ENCODE measurements around the gene DEFB118.
"Not testable (repeated sequence)": the region's sequence is repeated elsewhere in the genome, so short reads cannot be mapped to it uniquely, and the experiment has no call there.

Gene DEFB118, protein sequence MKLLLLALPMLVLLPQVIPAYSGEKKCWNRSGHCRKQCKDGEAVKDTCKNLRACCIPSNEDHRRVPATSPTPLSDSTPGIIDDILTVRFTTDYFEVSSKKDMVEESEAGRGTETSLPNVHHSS

DNA sequence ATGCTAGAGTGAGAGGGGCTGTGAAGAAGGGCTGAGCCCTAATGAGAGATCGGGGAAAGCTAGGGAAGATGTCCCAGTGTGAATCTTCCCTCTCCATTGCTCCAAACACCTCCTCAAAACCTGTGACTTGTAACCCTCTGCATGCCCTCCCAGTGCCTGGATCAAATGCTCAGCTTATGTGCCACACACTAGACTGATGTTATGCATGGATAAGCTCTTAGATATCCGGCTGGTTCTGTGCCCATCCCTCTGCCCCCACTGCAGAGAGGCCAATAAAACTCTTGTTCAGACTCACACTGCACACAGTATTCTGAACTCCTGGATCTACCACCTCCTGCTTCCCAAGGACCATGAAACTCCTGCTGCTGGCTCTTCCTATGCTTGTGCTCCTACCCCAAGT lies at the start of gene DEFB118:
DEFB118 (plus strand) TSS at position 301 of the 400 bp plus-strand sequence; CDS start at position 351, 50 bp downstream.
- no peak for DNase-seq (ENCODE audit: low read depth)
- TF ChIP-seq, protein P1, sequence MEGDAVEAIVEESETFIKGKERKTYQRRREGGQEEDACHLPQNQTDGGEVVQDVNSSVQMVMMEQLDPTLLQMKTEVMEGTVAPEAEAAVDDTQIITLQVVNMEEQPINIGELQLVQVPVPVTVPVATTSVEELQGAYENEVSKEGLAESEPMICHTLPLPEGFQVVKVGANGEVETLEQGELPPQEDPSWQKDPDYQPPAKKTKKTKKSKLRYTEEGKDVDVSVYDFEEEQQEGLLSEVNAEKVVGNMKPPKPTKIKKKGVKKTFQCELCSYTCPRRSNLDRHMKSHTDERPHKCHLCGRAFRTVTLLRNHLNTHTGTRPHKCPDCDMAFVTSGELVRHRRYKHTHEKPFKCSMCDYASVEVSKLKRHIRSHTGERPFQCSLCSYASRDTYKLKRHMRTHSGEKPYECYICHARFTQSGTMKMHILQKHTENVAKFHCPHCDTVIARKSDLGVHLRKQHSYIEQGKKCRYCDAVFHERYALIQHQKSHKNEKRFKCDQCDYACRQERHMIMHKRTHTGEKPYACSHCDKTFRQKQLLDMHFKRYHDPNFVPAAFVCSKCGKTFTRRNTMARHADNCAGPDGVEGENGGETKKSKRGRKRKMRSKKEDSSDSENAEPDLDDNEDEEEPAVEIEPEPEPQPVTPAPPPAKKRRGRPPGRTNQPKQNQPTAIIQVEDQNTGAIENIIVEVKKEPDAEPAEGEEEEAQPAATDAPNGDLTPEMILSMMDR (IDR thresholded peaks at IDR 0.05; ENCODE audit: low read length, missing control alignments) = no peak
- no peak within 1 kb of the TSS for H3K4me3 ChIP-seq (replicated peaks; ENCODE audit: low read depth, low read length)

GRCh38 chr20:31322504-31322903 lies 45.9 kb upstream of the DEFB118 start:
- H3K4me3 ChIP-seq (replicated peaks; ENCODE audit: low read depth, low read length) = no peak overlapping the region
- DNase-seq (ENCODE audit: low read depth) = no peak
- TF ChIP-seq, protein P1 (IDR thresholded peaks at IDR 0.05; ENCODE audit: low read length, missing control alignments) = no peak

- TF ChIP-seq, protein P1 (IDR thresholded peaks at IDR 0.05; ENCODE audit: low read length, missing control alignments) = no peak
- DNase-seq (ENCODE audit: low read depth) = no peak
- H3K4me3 ChIP-seq (replicated peaks; ENCODE audit: low read depth, low read length) = no peak overlapping the region
Measured at GRCh38 chr20:31330893-31331292, 37.5 kb upstream of the DEFB118 start.

GRCh38 chr20:31341470-31341869 lies 26.9 kb upstream of the DEFB118 start:
- no peak for DNase-seq (ENCODE audit: low read depth)
- TF ChIP-seq, protein P1 (IDR thresholded peaks at IDR 0.05; ENCODE audit: low read length, missing control alignments) = no peak
- H3K4me3 ChIP-seq (replicated peaks; ENCODE audit: low read depth, low read length) = no peak overlapping the region

GRCh38 chr20:31355981-31356380 lies 12.4 kb upstream of the DEFB118 start:
- TF ChIP-seq, protein P1 (IDR thresholded peaks at IDR 0.05; ENCODE audit: low read length, missing control alignments) = no peak
- H3K4me3 ChIP-seq (replicated peaks; ENCODE audit: low read depth, low read length) = no peak overlapping the region
- DNase-seq (ENCODE audit: low read depth) = no peak

DNA sequence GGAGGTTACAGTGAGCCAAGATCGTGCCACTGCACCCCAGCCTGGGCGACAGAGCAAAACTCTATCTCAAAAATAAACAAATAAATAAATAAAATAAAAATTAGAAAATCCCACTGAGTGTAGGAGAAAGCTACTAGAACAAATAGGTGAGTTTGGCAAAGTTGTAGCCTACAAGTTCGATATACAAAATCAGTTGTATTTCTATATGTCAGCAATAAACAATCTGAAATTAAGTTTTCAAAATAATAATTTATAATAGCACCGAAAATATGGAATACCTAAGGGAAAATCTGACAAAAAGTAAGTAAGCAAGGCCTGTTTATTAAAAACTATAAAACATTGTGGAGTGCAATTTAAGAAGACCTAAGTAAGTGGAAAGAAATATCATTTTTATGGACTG lies 5.1 kb upstream of the DEFB118 start:
- TF ChIP-seq, protein P1 (IDR thresholded peaks at IDR 0.05; ENCODE audit: low read length, missing control alignments) = no peak
- H3K4me3 ChIP-seq (replicated peaks; ENCODE audit: low read depth, low read length) = no peak overlapping the region
- DNase-seq (ENCODE audit: low read depth) = no peak

DNA sequence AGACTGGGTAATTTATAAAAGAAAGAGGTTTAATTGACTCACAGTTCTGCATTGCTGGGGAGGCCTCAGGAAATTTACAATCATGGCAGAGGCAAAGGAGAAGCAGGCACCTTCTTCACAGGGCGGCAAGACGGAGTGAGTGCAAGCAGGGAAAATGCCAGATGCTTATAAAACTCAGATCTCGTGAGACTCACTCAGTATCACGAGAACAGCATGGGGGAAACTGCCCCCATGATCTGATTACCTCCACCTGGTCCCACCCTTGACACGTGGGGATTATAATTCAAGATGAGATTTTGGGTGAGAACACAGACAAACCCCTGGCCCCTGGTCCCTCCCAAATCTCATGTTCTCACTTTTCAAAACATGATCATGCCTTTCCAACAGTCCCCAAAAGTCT lies 4.1 kb upstream of the DEFB118 start:
- not testable (repeated sequence) for H3K4me3 ChIP-seq (replicated peaks; ENCODE audit: low read depth, low read length); DNase-seq (ENCODE audit: low read depth)
